H1 (cell line): ENCODE data around the gene ZNF277. TPM values are rescaled to one million over a fixed set of nuclear protein-coding genes. Genes with fewer than 3 reads are reported as not detected.

Experiments
- CTCF ChIA-PET: fragments of 300-600 bp; sonication (Branson Sonifier 250); formaldehyde crosslinking; loops from one replicate; lab custom pipeline; 2021; ENCODE audit not compliant: partially characterized antibody; lab: Charles Lee
- POLR2A ChIA-PET: fragments of 300-600 bp; sonication (Branson Sonifier 250); formaldehyde crosslinking; loops from one replicate; lab custom pipeline; 2021; ENCODE audit warnings: inconsistent platforms; ENCODE audit not compliant: partially characterized antibody; lab: Charles Lee
- DNase-seq, 2 experiments: peaks; one replicate each; pipeline versions ENCODE4 v3.0.0 to v3.0.0-alpha.2; 2010 to 2022; ENCODE audit warnings: low spot score in 2 of 2, low read depth in 1 of 2, mixed read lengths in 1 of 2
- FAIRE-seq: peaks from 2 replicates; lab custom pipeline; 2011; peaks lifted over from hg19 to GRCh38; lab: Jason Lieb, UNC
- H2AFZ ChIP-seq: 2 replicates; pipeline ENCODE4 v1.8.1; 2012; ENCODE audit warnings: low read length, inconsistent platforms
- H2AK5ac ChIP-seq: 2 replicates; pipeline ENCODE4 v1.6.1; 2013; ENCODE audit warnings: low read depth, low read length
- H2BK120ac ChIP-seq: replicated peaks from 2 replicates; pipeline ENCODE3; 2013; ENCODE audit warnings: low read depth, low read length, inconsistent platforms
- H2BK12ac ChIP-seq: 2 replicates; pipeline ENCODE4 v1.6.1; 2013; ENCODE audit warnings: low read depth, low read length
- H2BK15ac ChIP-seq: 2 replicates; pipeline ENCODE4 v1.6.1; 2013; ENCODE audit warnings: low read length
- H2BK20ac ChIP-seq: 2 replicates; pipeline ENCODE4 v1.6.1; 2013; ENCODE audit warnings: low read length
- H2BK5ac ChIP-seq: 2 replicates; pipeline ENCODE4 v1.6.1; 2013; ENCODE audit warnings: low read depth, low read length
- H3K14ac ChIP-seq: 2 replicates; pipeline ENCODE4 v1.6.1; 2013; ENCODE audit warnings: inconsistent platforms; ENCODE audit not compliant: insufficient read length
- H3K18ac ChIP-seq: 2 replicates; pipeline ENCODE4 v1.6.1; 2013; ENCODE audit warnings: low read length; ENCODE audit errors: extremely low read depth
- H3K23ac ChIP-seq: 2 replicates; pipeline ENCODE4 v1.6.1; 2013; ENCODE audit warnings: inconsistent platforms; ENCODE audit not compliant: insufficient read length
- H3K23me2 ChIP-seq: 2 replicates; pipeline ENCODE4 v1.6.1; 2013; ENCODE audit warnings: low read depth, low read length
- H3K27ac ChIP-seq: 2 replicates; pipeline ENCODE4 v1.6.1; 2011; ENCODE audit warnings: low read depth, low read length, inconsistent platforms
- H3K27me3 ChIP-seq, 4 experiments: replicated peaks in 1 of 4; 1 replicate in 1 of 4; 2 replicates in 3 of 4; pipeline versions ENCODE4 v1.6.1 to v1.8.1; 2011 to 2013; ENCODE audit warnings: low read length in 3 of 4, mild to moderate bottlenecking in 3 of 4, inconsistent platforms in 2 of 4, mixed read lengths in 2 of 4, moderate library complexity in 1 of 4; ENCODE audit not compliant: control insufficient read depth in 3 of 4, insufficient read depth in 3 of 4; ENCODE audit errors: extremely low read depth in 1 of 4
- H3K36me3 ChIP-seq, 4 experiments: 2 replicates each; pipeline versions ENCODE4 v1.6.1 to v1.8.1; 2011 to 2013; ENCODE audit warnings: mild to moderate bottlenecking in 4 of 4, low read length in 3 of 4, moderate library complexity in 2 of 4, control low read depth in 1 of 4, inconsistent platforms in 1 of 4; ENCODE audit not compliant: insufficient read depth in 4 of 4, control insufficient read depth in 2 of 4
- H3K4ac ChIP-seq: replicated peaks from 2 replicates; pipeline ENCODE3; 2013; ENCODE audit warnings: low read length, low read depth, mixed read lengths, inconsistent platforms; ENCODE audit not compliant: insufficient read length
- H3K4me1 ChIP-seq, 4 experiments: replicated peaks in 1 of 4; 1 replicate in 1 of 4; 2 replicates in 3 of 4; pipeline versions ENCODE4 v1.6.1 to v1.8.1; 2011 to 2013; ENCODE audit warnings: low read length in 3 of 4, inconsistent platforms in 2 of 4, mixed read lengths in 1 of 4; ENCODE audit not compliant: insufficient read depth in 4 of 4, control insufficient read depth in 3 of 4
- H3K4me2 ChIP-seq, 2 experiments: 2 replicates each; pipeline versions ENCODE4 v1.6.1 to v1.8.1; 2011 to 2013; ENCODE audit warnings: low read depth in 2 of 2, low read length in 2 of 2, control low read depth in 1 of 2, inconsistent platforms in 1 of 2, mild to moderate bottlenecking in 1 of 2; ENCODE audit not compliant: insufficient read depth in 1 of 2
- H3K4me3 ChIP-seq, 4 experiments: fragments of 200-600, 300-600 bp in 1 of 4; sonication (generic), shearing (Covaris generic), sonication (Bioruptor Twin) in 1 of 4; 2 replicates each; pipeline versions ENCODE4 v1.5.1 to v1.8.1; 2011 to 2016; ENCODE audit warnings: low read length in 4 of 4, low read depth in 3 of 4, control low read depth in 2 of 4, inconsistent platforms in 2 of 4, mild to moderate bottlenecking in 2 of 4, mixed read lengths in 1 of 4, moderate library complexity in 1 of 4; ENCODE audit not compliant: insufficient read depth in 2 of 4; ENCODE audit errors: extremely low read depth in 1 of 4
- H3K56ac ChIP-seq: replicated peaks from 2 replicates; pipeline ENCODE3; 2013; ENCODE audit warnings: low read depth, mild to moderate bottlenecking, mixed read lengths, low read length, inconsistent platforms; ENCODE audit not compliant: insufficient read length
- H3K79me1 ChIP-seq: 2 replicates; pipeline ENCODE4 v1.6.1; 2013; ENCODE audit warnings: low read depth, low read length, control low read depth
- H3K79me2 ChIP-seq, 2 experiments: 2 replicates each; pipeline versions ENCODE4 v1.6.1 to v1.8.1; 2012 to 2013; ENCODE audit warnings: low read length in 2 of 2, mild to moderate bottlenecking in 2 of 2, inconsistent platforms in 1 of 2; ENCODE audit not compliant: insufficient read depth in 2 of 2, control insufficient read depth in 1 of 2
- H3K9ac ChIP-seq, 4 experiments: replicated peaks in 1 of 4; 1 replicate in 1 of 4; 2 replicates in 3 of 4; pipeline versions ENCODE4 v1.6.1 to v1.8.1; 2011 to 2013; ENCODE audit warnings: low read depth in 3 of 4, low read length in 3 of 4, control low read depth in 2 of 4, mild to moderate bottlenecking in 2 of 4, moderate library complexity in 2 of 4, inconsistent platforms in 1 of 4; ENCODE audit errors: extremely low read depth in 1 of 4
- H3K9me3 ChIP-seq, 2 experiments: 2 replicates each; pipeline versions ENCODE4 v1.6.1 to v1.8.1; 2012 to 2013; ENCODE audit warnings: mild to moderate bottlenecking in 2 of 2, moderate library complexity in 2 of 2, control low read depth in 1 of 2, inconsistent platforms in 1 of 2, low read depth in 1 of 2, low read length in 1 of 2, mixed read lengths in 1 of 2; ENCODE audit not compliant: insufficient read depth in 2 of 2
- H4K20me1 ChIP-seq, 2 experiments: replicated peaks in 1 of 2; 2 replicates each; pipeline versions ENCODE3 to v1.8.1; 2011 to 2013; ENCODE audit warnings: inconsistent platforms in 2 of 2, low read length in 2 of 2, mild to moderate bottlenecking in 1 of 2; ENCODE audit not compliant: insufficient read depth in 2 of 2, control insufficient read depth in 1 of 2
- H4K5ac ChIP-seq: 2 replicates; pipeline ENCODE4 v1.6.1; 2013; ENCODE audit warnings: low read length, low read depth, mixed read lengths, inconsistent platforms; ENCODE audit not compliant: insufficient read length
- H4K8ac ChIP-seq: 2 replicates; pipeline ENCODE4 v1.8.0; 2013; ENCODE audit warnings: mild to moderate bottlenecking, moderate library complexity, low read length, inconsistent platforms; ENCODE audit not compliant: insufficient read depth; ENCODE audit errors: extremely low read depth
- H4K91ac ChIP-seq: replicated peaks from 2 replicates; pipeline ENCODE3; 2013; ENCODE audit warnings: low read length, mixed read lengths, inconsistent platforms; ENCODE audit not compliant: insufficient read length
- ASH2L ChIP-seq: fragments of 200-600, 300-600 bp; sonication (generic); IDR thresholded peaks from one replicate; pipeline ENCODE4 v1.7.1; 2017; ENCODE audit warnings: low read length
- BACH1 ChIP-seq: IDR thresholded peaks from 2 replicates; pipeline ENCODE4 v1.6.1; 2012; ENCODE audit warnings: low read length, improper control_type of control experiment
- CBX5 ChIP-seq: fragments of 300-800, 300-1000 bp; sonication (generic); IDR thresholded peaks from 2 replicates; pipeline ENCODE4 v1.7.1; 2016; ENCODE audit warnings: antibody characterized with exemption, low read length, low read depth
- GTF2F1 ChIP-seq: IDR thresholded peaks from 2 replicates; pipeline ENCODE4 v1.6.1; 2012; ENCODE audit warnings: low read depth, low read length, improper control_type of control experiment, borderline replicate concordance
- SIX5 ChIP-seq: IDR thresholded peaks from 2 replicates; pipeline ENCODE4 v1.6.1; 2011; ENCODE audit warnings: mild to moderate bottlenecking, low read depth, low read length
- SRF ChIP-seq: IDR thresholded peaks from 2 replicates; pipeline ENCODE4 v1.6.1; 2011; ENCODE audit warnings: mild to moderate bottlenecking, low read depth, low read length, moderate library complexity
- TEAD4 ChIP-seq: IDR thresholded peaks from 2 replicates; pipeline ENCODE4 v1.6.1; 2012; ENCODE audit warnings: low read depth, low read length, inconsistent platforms, mixed read lengths
- WGBS, 2 experiments: shearing (Covaris generic) in 1 of 2; methylation state at CpG; one replicate each; pipeline versions ENCODE4 v1.1.6 to v1.1.7; 2013 to 2015; ENCODE audit warnings: low lambda C conversion rate in 2 of 2, mixed read lengths in 2 of 2, inconsistent platforms in 1 of 2, low coverage in 1 of 2, missing lambda C conversion rate in 1 of 2; ENCODE audit not compliant: insufficient replicate concordance in 2 of 2, insufficient coverage in 1 of 2, insufficient read length in 1 of 2; ENCODE audit errors: extremely low coverage in 1 of 2, missing lambda C conversion rate in 1 of 2; 5-methylcytosine and 5-hydroxymethylcytosine counted together
- polyA plus RNA-seq, 7 experiments: library from polyadenylated mRNA; depleted of rRNA in 3 of 7; stranded (reverse) in 5 of 7; unstranded in 2 of 7; fragments of >200 nt in 5 of 7; fragments of 200-250 nt in 2 of 7; gene quantifications; 1 replicate in 5 of 7; 2 replicates in 1 of 7; 4 replicates in 1 of 7; pipeline versions ENCODE4 v1.2.1 to v1.2.3, GENCODE V29; 2011 to 2013; ENCODE audit warnings: missing spikeins in 2 of 7, mixed read lengths in 2 of 7
- total RNA-seq: library from RNA; stranded (reverse); fragmentation: NEBNext Ultra II Directional; extraction: Animal tissue kit (Norgen Biotek cat#: 25700); gene quantifications from 2 replicates; pipeline ENCODE4 v1.2.1, GENCODE V29; 2021

The ZNF277 gene
- total and polyA plus RNA-seq, 2 of the 8 experiments (the other 6 are each of a cell fraction or from before 2014, with no cell fraction given) = 5.1 to 21.7 TPM

DNA sequence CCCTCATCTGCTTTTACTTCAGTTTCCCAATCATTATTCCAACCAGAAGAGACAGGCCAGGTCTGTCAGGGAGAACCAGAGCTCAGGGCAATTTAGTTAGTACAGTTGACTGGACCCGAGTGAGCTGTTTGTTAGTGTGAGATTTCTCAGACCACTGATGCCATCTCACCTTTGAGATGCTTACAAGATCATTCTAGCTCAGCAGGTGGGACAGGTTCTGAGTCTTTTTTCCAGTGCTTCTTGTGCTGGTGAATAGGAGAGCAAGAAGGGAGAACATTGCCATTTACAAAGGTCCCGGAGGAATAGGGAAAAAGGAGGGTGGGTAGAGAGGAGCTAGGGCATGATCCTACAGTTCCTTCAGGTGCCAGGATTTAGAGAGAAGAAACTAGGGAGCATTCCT, 131.4 kb downstream of the ZNF277 start:
- CTCF ChIA-PET = interaction anchor here (0.8 to 1.6 kb wide), 5 partner anchors 12 to 574 kb away, joined by 3 to 4 read pairs (median 3); no protein-coding TSS in a partner anchor
- no peak for TF ChIP-seq GTF2F1
- TF ChIP-seq TEAD4 = no peak
- TF ChIP-seq BACH1 = no peak
- TF ChIP-seq SIX5 = no peak
- TF ChIP-seq SRF = no peak
- TF ChIP-seq ASH2L = no peak
- no peak for TF ChIP-seq CBX5

More for the DNA sequence above, 131.4 kb downstream of the ZNF277 start:
- Histone ChIP-seq H2BK5ac (no peak overlapping the region), H3K27ac (no peak overlapping the region), H4K20me1 (no peaks in the 10 kb centered on the region), H3K4ac (no peak overlapping the region), H3K27me3 (no peaks in the 10 kb centered on the region), H3K4me1 (peaks cover 3 to 13% (median 8%) of the 10 kb centered on the region in 4 experiments; a peak in 3 of 7 replicates), H3K79me1 (no peaks in the 10 kb centered on the region), H2AFZ (no peak overlapping the region), H4K91ac (no peak overlapping the region), H3K4me3 (no peak overlapping the region), H2AK5ac (no peak overlapping the region), H3K14ac (no peak overlapping the region), H3K23me2 (no peaks in the 10 kb centered on the region), H2BK120ac (no peak overlapping the region), H4K5ac (no peak overlapping the region), H3K79me2 (no peaks in the 10 kb centered on the region), H2BK20ac (no peak overlapping the region), H3K36me3 (peaks cover 0 to 25% (median 12%) of the 10 kb centered on the region in 4 experiments; a peak in 5 of 8 replicates), H3K18ac (no peak overlapping the region), H3K4me2 (no peak overlapping the region), H3K23ac (no peak overlapping the region), H3K56ac (no peak overlapping the region), H3K9me3 (no peaks in the 10 kb centered on the region), H4K8ac (no peak overlapping the region), H2BK12ac (no peak overlapping the region), H2BK15ac (no peak overlapping the region), H3K9ac (no peak overlapping the region)
- POLR2A ChIA-PET = interaction anchor here (0.9 to 1.1 kb wide), 3 partner anchors 9 to 23 kb away, joined by 3 read pairs; no protein-coding TSS in a partner anchor
- no peak for DNase-seq
- no peak for FAIRE-seq
- WGBS, 2 experiments = 77% methylated on average over 2 of the region's 2 CpGs; no CpG with 5 or more reads in 1 of the 2 experiments
